ENCODE results near the gene GULP1. TPM values are rescaled to one million over a fixed set of nuclear protein-coding genes. Genes with fewer than 3 reads are reported as not detected.

Gene GULP1
- polyA plus RNA-seq, 1 donor (not counting 4 experiments of a cell fraction or from before 2014, with no cell fraction given): 11.7 TPM

DNA sequence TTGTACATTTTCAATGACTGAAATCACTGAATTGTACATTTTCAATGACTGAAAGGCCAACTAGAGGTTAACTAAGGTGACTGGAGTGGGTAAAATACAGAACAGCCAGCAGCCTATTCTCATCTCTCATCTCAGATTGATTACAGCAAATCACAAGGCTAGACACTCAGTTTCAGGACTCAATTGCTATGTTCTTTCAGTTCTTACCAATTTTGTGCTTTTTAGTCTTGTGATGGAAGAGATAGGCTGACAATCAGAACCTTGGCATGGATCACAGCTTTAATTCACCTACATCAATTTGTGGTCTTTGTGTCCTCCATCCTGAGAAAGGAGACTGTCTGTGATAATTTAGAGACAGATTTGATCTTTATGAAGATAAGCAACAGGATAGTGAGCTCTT lies 124.7 kb downstream of the GULP1 start:
- Histone ChIP-seq H3K79me2 (ENCODE audit: control insufficient read depth, insufficient read depth, low read length) (no peaks in the 10 kb centered on the region), H3K27ac (ENCODE audit: control insufficient read depth, insufficient read depth, low read length) (no peak overlapping the region), H4K20me1 (ENCODE audit: control insufficient read depth, extremely low read depth, insufficient read depth, low read length) (no peaks in the 10 kb centered on the region), H2AFZ (ENCODE audit: control insufficient read depth, low read length) (no peak overlapping the region), H3K9me1 (ENCODE audit: control insufficient read depth, extremely low read depth, insufficient read depth, low read length) (no peaks in the 10 kb centered on the region), H3K9me3 (ENCODE audit: control insufficient read depth, low read depth, low read length) (no peaks in the 10 kb centered on the region), H3K4me3 (ENCODE audit: control insufficient read depth in 2 of 3, extremely low read depth in 1 of 3, insufficient read depth in 2 of 3, low read depth in 1 of 3, low read length in 3 of 3) (no peak overlapping the region), H3K9ac (ENCODE audit: control insufficient read depth, extremely low read depth, insufficient read depth, low read length) (no peak overlapping the region), H3K36me3 (ENCODE audit: control insufficient read depth in 2 of 2, extremely low read depth in 1 of 2, insufficient read depth in 2 of 2, low read length in 2 of 2) (no peaks in the 10 kb centered on the region), H3K27me3 (ENCODE audit: control insufficient read depth, extremely low read depth, insufficient read depth, low read length) (no peaks in the 10 kb centered on the region), H3K4me1 (ENCODE audit: control insufficient read depth, extremely low read depth, insufficient read depth, low read length) (no peaks in the 10 kb centered on the region), H3K4me2 (ENCODE audit: control insufficient read depth, extremely low read depth, insufficient read depth, low read depth, low read length) (no peak overlapping the region)
- TF ChIP-seq EZH2 (IDR thresholded peaks at IDR 0.05; ENCODE audit: low read length): no peak
- TF ChIP-seq, protein P1, sequence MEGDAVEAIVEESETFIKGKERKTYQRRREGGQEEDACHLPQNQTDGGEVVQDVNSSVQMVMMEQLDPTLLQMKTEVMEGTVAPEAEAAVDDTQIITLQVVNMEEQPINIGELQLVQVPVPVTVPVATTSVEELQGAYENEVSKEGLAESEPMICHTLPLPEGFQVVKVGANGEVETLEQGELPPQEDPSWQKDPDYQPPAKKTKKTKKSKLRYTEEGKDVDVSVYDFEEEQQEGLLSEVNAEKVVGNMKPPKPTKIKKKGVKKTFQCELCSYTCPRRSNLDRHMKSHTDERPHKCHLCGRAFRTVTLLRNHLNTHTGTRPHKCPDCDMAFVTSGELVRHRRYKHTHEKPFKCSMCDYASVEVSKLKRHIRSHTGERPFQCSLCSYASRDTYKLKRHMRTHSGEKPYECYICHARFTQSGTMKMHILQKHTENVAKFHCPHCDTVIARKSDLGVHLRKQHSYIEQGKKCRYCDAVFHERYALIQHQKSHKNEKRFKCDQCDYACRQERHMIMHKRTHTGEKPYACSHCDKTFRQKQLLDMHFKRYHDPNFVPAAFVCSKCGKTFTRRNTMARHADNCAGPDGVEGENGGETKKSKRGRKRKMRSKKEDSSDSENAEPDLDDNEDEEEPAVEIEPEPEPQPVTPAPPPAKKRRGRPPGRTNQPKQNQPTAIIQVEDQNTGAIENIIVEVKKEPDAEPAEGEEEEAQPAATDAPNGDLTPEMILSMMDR (optimal IDR thresholded peaks at IDR 0.05 in 1 of 3, IDR thresholded peaks at IDR 0.05 in 1 of 3, conservative IDR thresholded peaks at IDR 0.05 in 1 of 3; ENCODE audit: extremely low read depth in 1 of 3, insufficient read depth in 2 of 3, low read length in 3 of 3): no peak
- DNase-seq (ENCODE audit: low read depth, low spot score) (no peak), FAIRE-seq (no peak)
- dilution Hi-C loops (cut with MboI; ENCODE audit: extremely low pct_ligation_motif_present, low sequenced_read_pairs): no loop called here

DNA sequence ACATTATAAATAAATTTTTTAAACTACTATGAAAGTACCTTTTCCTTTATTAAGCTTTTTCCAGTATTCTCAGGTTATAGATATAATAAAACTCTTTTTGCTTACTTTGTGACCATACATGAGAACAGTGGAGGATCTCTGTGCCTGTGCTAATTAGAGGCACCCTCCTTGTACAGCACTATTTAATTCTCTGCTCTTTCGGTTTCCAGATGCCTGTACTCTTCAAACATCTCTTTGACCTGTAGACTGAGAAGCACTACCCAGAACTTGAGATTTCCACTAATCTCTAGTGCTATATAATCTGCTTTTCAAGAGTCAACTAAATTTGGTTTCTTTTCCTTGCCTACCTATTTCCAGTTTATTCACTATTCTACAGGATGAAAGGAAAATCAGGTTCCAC lies 131.1 kb downstream of the GULP1 start:
- TF ChIP-seq EZH2 (IDR thresholded peaks at IDR 0.05; ENCODE audit: low read length): no peak
- TF ChIP-seq, protein P1 (optimal IDR thresholded peaks at IDR 0.05 in 1 of 3, IDR thresholded peaks at IDR 0.05 in 1 of 3, conservative IDR thresholded peaks at IDR 0.05 in 1 of 3; ENCODE audit: extremely low read depth in 1 of 3, insufficient read depth in 2 of 3, low read length in 3 of 3): no peak
- Histone ChIP-seq H3K4me3 (ENCODE audit: control insufficient read depth in 2 of 3, extremely low read depth in 1 of 3, insufficient read depth in 2 of 3, low read depth in 1 of 3, low read length in 3 of 3) (no peak overlapping the region), H2AFZ (ENCODE audit: control insufficient read depth, low read length) (no peak overlapping the region), H3K4me1 (ENCODE audit: control insufficient read depth, extremely low read depth, insufficient read depth, low read length) (no peaks in the 10 kb centered on the region), H4K20me1 (ENCODE audit: control insufficient read depth, extremely low read depth, insufficient read depth, low read length) (no peaks in the 10 kb centered on the region), H3K9ac (ENCODE audit: control insufficient read depth, extremely low read depth, insufficient read depth, low read length) (no peak overlapping the region), H3K9me3 (ENCODE audit: control insufficient read depth, low read depth, low read length) (no peaks in the 10 kb centered on the region), H3K27me3 (ENCODE audit: control insufficient read depth, extremely low read depth, insufficient read depth, low read length) (no peaks in the 10 kb centered on the region), H3K36me3 (ENCODE audit: control insufficient read depth in 2 of 2, extremely low read depth in 1 of 2, insufficient read depth in 2 of 2, low read length in 2 of 2) (no peaks in the 10 kb centered on the region), H3K79me2 (ENCODE audit: control insufficient read depth, insufficient read depth, low read length) (no peaks in the 10 kb centered on the region), H3K9me1 (ENCODE audit: control insufficient read depth, extremely low read depth, insufficient read depth, low read length) (no peaks in the 10 kb centered on the region), H3K27ac (ENCODE audit: control insufficient read depth, insufficient read depth, low read length) (no peak overlapping the region), H3K4me2 (ENCODE audit: control insufficient read depth, extremely low read depth, insufficient read depth, low read depth, low read length) (no peak overlapping the region)
- FAIRE-seq (no peak), DNase-seq (ENCODE audit: low read depth, low spot score) (no peak)
- dilution Hi-C loops (cut with MboI; ENCODE audit: extremely low pct_ligation_motif_present, low sequenced_read_pairs): no loop called here
